HG03521 (cell line): Measurements from ENCODE around the gene GALR2.

Source experiments
- ATAC-seq: cut with Tn5 transposase; IDR thresholded peaks from one replicate; pipeline ENCODE4 v1.9.1; 2021; ENCODE audit warnings: mild to moderate bottlenecking, moderate library complexity; ENCODE audit not compliant: unreplicated experiment

The GALR2 gene

GRCh38 chr17:76124582-76125390, 50.2 kb downstream of the GALR2 start:
- ATAC-seq: no peak

- no peak for ATAC-seq
Observed at GRCh38 chr17:76125391-76125675, 50.8 kb downstream of the GALR2 start.

- no peak for ATAC-seq
Observed at GRCh38 chr17:76125922-76126321, 51.3 kb downstream of the GALR2 start.
